Endodermal cell (in vitro differentiated cells): ENCODE data around the gene CCNH. TPM values are rescaled to one million over a fixed set of nuclear protein-coding genes. Genes with fewer than 3 reads are reported as not detected.

Experiments used
- DNase-seq: peaks from one replicate; pipeline ENCODE4 v3.0.0-alpha.2; 2017
- H3K27ac ChIP-seq: 2 replicates; pipeline ENCODE4 v1.5.1; 2013; ENCODE audit warnings: mild to moderate bottlenecking, low read depth, low read length, moderate library complexity
- H3K27me3 ChIP-seq: 2 replicates; pipeline ENCODE4 v1.6.1; 2013; ENCODE audit warnings: mild to moderate bottlenecking, low read length, moderate library complexity; ENCODE audit not compliant: insufficient read depth, control insufficient read depth, poor library complexity, severe bottlenecking
- H3K36me3 ChIP-seq: 2 replicates; pipeline ENCODE4 v1.7.0; 2013; ENCODE audit warnings: mild to moderate bottlenecking, low read length, moderate library complexity; ENCODE audit not compliant: control insufficient read depth, insufficient read depth
- H3K4me1 ChIP-seq: one replicate; pipeline ENCODE4 v1.7.0; 2013; ENCODE audit warnings: low read length; ENCODE audit not compliant: control insufficient read depth, insufficient read depth
- H3K4me3 ChIP-seq: 2 replicates; pipeline ENCODE4 v1.5.1; 2013; ENCODE audit warnings: mild to moderate bottlenecking, low read length, moderate library complexity
- H3K9ac ChIP-seq: 2 replicates; pipeline ENCODE4 v1.6.1; 2013; ENCODE audit warnings: mild to moderate bottlenecking, low read length, moderate library complexity; ENCODE audit not compliant: poor library complexity, severe bottlenecking; ENCODE audit errors: extremely low read depth
- H3K9me3 ChIP-seq: 2 replicates; pipeline ENCODE4 v1.6.1; 2013; ENCODE audit warnings: mild to moderate bottlenecking, low read length, moderate library complexity; ENCODE audit not compliant: control insufficient read depth
- H3K27ac Mint-ChIP-seq: 2 replicates; pipeline ENCODE4 v1.8.0; 2020; ENCODE audit warnings: mixed read lengths
- H3K27me3 Mint-ChIP-seq: 2 replicates; pipeline ENCODE4 v1.8.0; 2021; ENCODE audit warnings: mild to moderate bottlenecking, mixed read lengths; ENCODE audit not compliant: insufficient read depth
- H3K36me3 Mint-ChIP-seq: 2 replicates; pipeline ENCODE4 v1.8.0; 2020; ENCODE audit warnings: low read depth, mixed read lengths
- H3K4me1 Mint-ChIP-seq: 2 replicates; pipeline ENCODE4 v1.8.0; 2020; ENCODE audit warnings: mixed read lengths
- H3K4me3 Mint-ChIP-seq: 2 replicates; pipeline ENCODE4 v1.8.0; 2020; ENCODE audit warnings: mild to moderate bottlenecking, moderate library complexity, mixed read lengths
- H3K9me3 Mint-ChIP-seq: 2 replicates; pipeline ENCODE4 v1.8.0; 2020; ENCODE audit warnings: mild to moderate bottlenecking, mixed read lengths
- whole genome bisulfite sequencing, 2 experiments: methylation state at CpG; one replicate each; pipeline versions ENCODE4 v1.1.5 to v1.1.7; 2013; ENCODE audit warnings: missing lambda C conversion rate in 2 of 2, mixed read lengths in 1 of 2; ENCODE audit not compliant: insufficient coverage in 1 of 2, insufficient read length in 1 of 2; 5-methylcytosine and 5-hydroxymethylcytosine counted together
- total RNA-seq, 2 donors: library from RNA; stranded (reverse); fragmentation: NEBNext Ultra II Directional in 1 of 2; extraction: Animal tissue kit (Norgen Biotek cat#: 25700) in 1 of 2; gene quantifications; 2 replicates in 1 of 2; 3 replicates in 1 of 2; pipeline ENCODE4 v1.2.1, GENCODE V29; 2021
- TF ChIP-seq, protein P1 (sequence below): fragments of 200-600 bp; sonication (generic); conservative IDR thresholded peaks from 2 replicates; pipeline ENCODE4 v1.5.0; 2021; ENCODE audit warnings: antibody characterized with exemption, mild to moderate bottlenecking

CCNH gene
- total RNA-seq, 2 donors from 2014 or later: 34.4 to 37.7 TPM

DNA sequence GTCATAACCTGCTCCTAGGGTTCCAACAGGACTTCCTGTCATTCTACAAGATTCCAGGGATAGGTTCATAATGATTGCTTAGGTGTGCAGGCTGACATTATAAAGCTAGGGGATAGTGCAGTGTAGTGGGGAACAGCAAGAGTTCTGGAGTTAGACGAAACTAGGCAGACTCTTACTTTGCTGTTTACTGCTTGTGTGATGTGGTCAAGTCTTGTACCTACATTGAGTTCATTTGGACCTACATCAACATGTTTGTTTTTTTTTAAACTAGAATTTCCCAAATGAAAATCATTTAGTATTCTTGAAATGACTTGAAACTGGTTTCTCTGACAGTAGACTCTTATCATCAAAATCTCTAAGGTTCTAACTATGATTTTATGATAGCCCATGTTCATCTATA, 21.2 kb upstream of the CCNH start:
- Histone ChIP-seq H3K9ac (no peak overlapping the region), H3K4me1 (no peaks in the 10 kb centered on the region), H3K4me3 (no peak overlapping the region), H3K27ac (no peak overlapping the region), H3K36me3 (no peaks in the 10 kb centered on the region), H3K27me3 (no peaks in the 10 kb centered on the region), H3K9me3 (no peaks in the 10 kb centered on the region)
- TF ChIP-seq, protein P1, sequence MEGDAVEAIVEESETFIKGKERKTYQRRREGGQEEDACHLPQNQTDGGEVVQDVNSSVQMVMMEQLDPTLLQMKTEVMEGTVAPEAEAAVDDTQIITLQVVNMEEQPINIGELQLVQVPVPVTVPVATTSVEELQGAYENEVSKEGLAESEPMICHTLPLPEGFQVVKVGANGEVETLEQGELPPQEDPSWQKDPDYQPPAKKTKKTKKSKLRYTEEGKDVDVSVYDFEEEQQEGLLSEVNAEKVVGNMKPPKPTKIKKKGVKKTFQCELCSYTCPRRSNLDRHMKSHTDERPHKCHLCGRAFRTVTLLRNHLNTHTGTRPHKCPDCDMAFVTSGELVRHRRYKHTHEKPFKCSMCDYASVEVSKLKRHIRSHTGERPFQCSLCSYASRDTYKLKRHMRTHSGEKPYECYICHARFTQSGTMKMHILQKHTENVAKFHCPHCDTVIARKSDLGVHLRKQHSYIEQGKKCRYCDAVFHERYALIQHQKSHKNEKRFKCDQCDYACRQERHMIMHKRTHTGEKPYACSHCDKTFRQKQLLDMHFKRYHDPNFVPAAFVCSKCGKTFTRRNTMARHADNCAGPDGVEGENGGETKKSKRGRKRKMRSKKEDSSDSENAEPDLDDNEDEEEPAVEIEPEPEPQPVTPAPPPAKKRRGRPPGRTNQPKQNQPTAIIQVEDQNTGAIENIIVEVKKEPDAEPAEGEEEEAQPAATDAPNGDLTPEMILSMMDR: no peak
- Mint-ChIP-seq H3K27me3 (no peaks in the 10 kb centered on the region), H3K9me3 (no peaks in the 10 kb centered on the region), H3K27ac (no peak overlapping the region), H3K4me3 (no peak overlapping the region), H3K4me1 (no peaks in the 10 kb centered on the region), H3K36me3 (no peaks in the 10 kb centered on the region)
- DNase-seq: no peak
- 95 to 100% methylated on average over 1 of the region's 1 CpG for WGBS, 2 experiments

GRCh38 chr5:87432460-87432859, 19.7 kb upstream of the CCNH start:
- TF ChIP-seq, protein P1: no peak
- H3K36me3 ChIP-seq: no peaks in the 10 kb centered on the region
- Mint-ChIP-seq H3K36me3 (no peaks in the 10 kb centered on the region), H3K27me3 (no peaks in the 10 kb centered on the region), H3K9me3 (no peaks in the 10 kb centered on the region), H3K4me1 (no peaks in the 10 kb centered on the region), H3K4me3 (no peak overlapping the region), H3K27ac (no peak overlapping the region)
- H3K4me3 ChIP-seq: no peak overlapping the region
- DNase-seq: no peak
- H3K9ac ChIP-seq: no peak overlapping the region
- no peak overlapping the region for H3K27ac ChIP-seq
- WGBS, 2 experiments: 81 to 100% methylated on average over 1 of the region's 2 CpGs
- no peaks in the 10 kb centered on the region for H3K27me3 ChIP-seq
- H3K9me3 ChIP-seq: no peaks in the 10 kb centered on the region
- H3K4me1 ChIP-seq: no peaks in the 10 kb centered on the region

DNA sequence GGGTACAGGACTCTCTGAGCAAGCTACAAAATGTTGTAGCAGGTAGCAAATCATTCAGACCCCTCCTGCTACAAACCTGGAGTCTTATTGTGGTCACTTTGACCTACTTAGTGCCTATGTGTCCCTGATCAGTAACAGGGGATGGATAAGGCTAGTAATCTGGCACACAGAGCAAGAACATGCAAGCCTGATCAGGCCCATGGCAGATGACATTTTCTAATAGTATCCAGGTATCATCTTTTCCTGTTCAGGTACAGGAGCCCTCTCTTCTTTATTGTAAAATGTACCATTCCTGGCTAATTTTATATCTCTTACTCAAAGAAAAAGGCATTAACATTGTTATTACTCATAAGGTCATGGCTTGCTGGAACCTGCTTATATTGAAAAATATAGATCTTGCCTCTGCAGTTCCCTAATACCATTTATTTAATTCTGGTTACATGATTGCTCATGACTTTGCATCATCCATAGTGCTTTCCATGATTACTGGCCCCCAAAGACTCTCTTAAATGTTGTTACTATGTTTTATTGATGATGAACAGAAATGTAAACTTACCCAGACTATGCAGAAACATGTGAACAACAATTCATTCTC, 18.2 kb upstream of the CCNH start:
- H3K27me3 Mint-ChIP-seq: no peaks in the 10 kb centered on the region
- TF ChIP-seq, protein P1: no peak

More for the DNA sequence above, 18.2 kb upstream of the CCNH start:
- Histone ChIP-seq H3K27me3 (no peaks in the 10 kb centered on the region), H3K36me3 (no peaks in the 10 kb centered on the region), H3K9ac (no peak overlapping the region), H3K4me3 (no peak overlapping the region), H3K4me1 (no peaks in the 10 kb centered on the region), H3K9me3 (no peaks in the 10 kb centered on the region), H3K27ac (no peak overlapping the region)
- no peak for DNase-seq
- H3K36me3 Mint-ChIP-seq: no peaks in the 10 kb centered on the region
- H3K27ac Mint-ChIP-seq: no peak overlapping the region
- H3K4me1 Mint-ChIP-seq: no peaks in the 10 kb centered on the region
- no peaks in the 10 kb centered on the region for H3K9me3 Mint-ChIP-seq
- no peak overlapping the region for H3K4me3 Mint-ChIP-seq
